Colon (tissue), 2 donors: ENCODE results near the gene TERT.
"Not testable (repeated sequence)": the region's sequence is repeated elsewhere in the genome, so short reads cannot be mapped to it uniquely, and the experiment has no call there.

ENCODE experiments used
- FAIRE-seq: peaks from 2 replicates; lab custom pipeline; 2012; peaks lifted over from hg19 to GRCh38; lab: Jason Lieb, UNC
- donor health status: control.
- donor health status: control.

TERT gene

GRCh38 chr5:1294206-1294834, 548 bp downstream of the TERT start:
- no peak for FAIRE-seq

- no peak for FAIRE-seq
Measured at GRCh38 chr5:1293416-1294205, 1.3 kb downstream of the TERT start.

GRCh38 chr5:1292846-1293415, 1.9 kb downstream of the TERT start:
- no peak for FAIRE-seq

GRCh38 chr5:1292139-1292538, 2.7 kb downstream of the TERT start:
- FAIRE-seq, result no peak

- no peak for FAIRE-seq
Measured at GRCh38 chr5:1291611-1292080, 3.2 kb downstream of the TERT start.

- FAIRE-seq, result not testable (repeated sequence)
Measured at GRCh38 chr5:1290956-1291355, 3.9 kb downstream of the TERT start.

GRCh38 chr5:1289559-1289958, 5.3 kb downstream of the TERT start:
- not testable (repeated sequence) for FAIRE-seq

GRCh38 chr5:1288439-1289335, 6.2 kb downstream of the TERT start:
- no peak for FAIRE-seq

GRCh38 chr5:1285883-1286291, 9.0 kb downstream of the TERT start:
- no peak for FAIRE-seq

- FAIRE-seq, result no peak
Measured at GRCh38 chr5:1285141-1285540, 9.7 kb downstream of the TERT start.

GRCh38 chr5:1284336-1284970, 10.4 kb downstream of the TERT start:
- FAIRE-seq, result not testable (repeated sequence)

GRCh38 chr5:1283729-1284041, 11.2 kb downstream of the TERT start:
- not testable (repeated sequence) for FAIRE-seq

GRCh38 chr5:1282993-1283728, 11.7 kb downstream of the TERT start:
- not testable (repeated sequence) for FAIRE-seq

GRCh38 chr5:1282131-1282992, 12.5 kb downstream of the TERT start:
- no peak for FAIRE-seq

GRCh38 chr5:1281038-1281882, 13.6 kb downstream of the TERT start:
- FAIRE-seq, result no peak

GRCh38 chr5:1280177-1281037, 14.5 kb downstream of the TERT start:
- FAIRE-seq, result no peak

GRCh38 chr5:1279443-1280151, 15.3 kb downstream of the TERT start:
- no peak for FAIRE-seq
